HEK293T (cell line): ENCODE results near the gene ARMC12.
"Not testable (repeated sequence)": the region's sequence is repeated elsewhere in the genome, so short reads cannot be mapped to it uniquely, and the experiment has no call there.

Source experiments
- CTCF ChIA-PET: fragments of 350-600 bp; formaldehyde crosslinking; extraction: SDS; loops from one replicate; lab custom pipeline; 2021; ENCODE audit warnings: antibody characterized with exemption, inconsistent platforms; lab: Yijun Ruan, JAX
- POLR2A ChIA-PET: fragments of 350-600 bp; formaldehyde crosslinking; extraction: SDS; loops from one replicate; lab custom pipeline; 2020; ENCODE audit warnings: antibody characterized with exemption, inconsistent platforms; lab: Yijun Ruan, JAX
- DNase-seq: peaks from one replicate; pipeline ENCODE4 v3.0.0; 2012; ENCODE audit warnings: mixed read lengths; ENCODE audit errors: extremely low spot score
- ARNT ChIP-seq: fragments of 450-650 bp; IDR thresholded peaks from 2 replicates; pipeline ENCODE4 v1.6.1; 2017; ENCODE audit warnings: mild to moderate bottlenecking
- BHLHE40 ChIP-seq: fragments of 450-650 bp; IDR thresholded peaks from 2 replicates; pipeline ENCODE4 v1.6.1; 2016; ENCODE audit warnings: mild to moderate bottlenecking, moderate library complexity, borderline replicate concordance
- CTBP1 ChIP-seq: fragments of 450-650 bp; IDR thresholded peaks from 2 replicates; pipeline ENCODE4 v1.6.1; 2016; ENCODE audit warnings: borderline replicate concordance
- ELF4 ChIP-seq: fragments of 450-650 bp; IDR thresholded peaks from 2 replicates; pipeline ENCODE4 v1.6.1; 2017; ENCODE audit warnings: antibody characterized with exemption
- FOXA1 ChIP-seq: fragments of 450-650 bp; IDR thresholded peaks from 2 replicates; pipeline ENCODE4 v1.6.1; 2016; ENCODE audit warnings: mild to moderate bottlenecking
- FOXK2 ChIP-seq: fragments of 450-650 bp; IDR thresholded peaks from 2 replicates; pipeline ENCODE4 v1.6.1; 2016; ENCODE audit warnings: mild to moderate bottlenecking
- FOXM1 ChIP-seq: fragments of 450-650 bp; IDR thresholded peaks from 2 replicates; pipeline ENCODE4 v1.6.1; 2017; ENCODE audit warnings: mild to moderate bottlenecking, borderline replicate concordance
- HDGF ChIP-seq: fragments of 450-650 bp; IDR thresholded peaks from 2 replicates; pipeline ENCODE4 v1.6.1; 2017; ENCODE audit warnings: antibody characterized with exemption, borderline replicate concordance
- L3MBTL2 ChIP-seq: fragments of 450-650 bp; conservative IDR thresholded peaks from 2 replicates; pipeline ENCODE4 v1.6.1; 2016; ENCODE audit warnings: mild to moderate bottlenecking
- LEF1 ChIP-seq: fragments of 450-650 bp; IDR thresholded peaks from 2 replicates; pipeline ENCODE4 v1.6.1; 2017; ENCODE audit warnings: mild to moderate bottlenecking, borderline replicate concordance
- NFRKB ChIP-seq: fragments of 450-650 bp; IDR thresholded peaks from 2 replicates; pipeline ENCODE4 v1.6.1; 2016; ENCODE audit warnings: mild to moderate bottlenecking, moderate library complexity
- SP1 ChIP-seq: fragments of 450-650 bp; IDR thresholded peaks from 2 replicates; pipeline ENCODE4 v1.6.1; 2017
- SUZ12 ChIP-seq: fragments of 450-650 bp; IDR thresholded peaks from 2 replicates; pipeline ENCODE4 v1.6.1; 2016; ENCODE audit warnings: mild to moderate bottlenecking
- TARDBP ChIP-seq: fragments of 450-650 bp; IDR thresholded peaks from 2 replicates; pipeline ENCODE4 v1.6.1; 2016
- ZNF384 ChIP-seq: fragments of 450-650 bp; IDR thresholded peaks from 2 replicates; pipeline ENCODE4 v1.6.1; 2016
- TF ChIP-seq, protein P1 (sequence below): fragments of 450-650 bp; IDR thresholded peaks from 2 replicates; pipeline ENCODE4 v1.6.1; 2016

Gene ARMC12

DNA sequence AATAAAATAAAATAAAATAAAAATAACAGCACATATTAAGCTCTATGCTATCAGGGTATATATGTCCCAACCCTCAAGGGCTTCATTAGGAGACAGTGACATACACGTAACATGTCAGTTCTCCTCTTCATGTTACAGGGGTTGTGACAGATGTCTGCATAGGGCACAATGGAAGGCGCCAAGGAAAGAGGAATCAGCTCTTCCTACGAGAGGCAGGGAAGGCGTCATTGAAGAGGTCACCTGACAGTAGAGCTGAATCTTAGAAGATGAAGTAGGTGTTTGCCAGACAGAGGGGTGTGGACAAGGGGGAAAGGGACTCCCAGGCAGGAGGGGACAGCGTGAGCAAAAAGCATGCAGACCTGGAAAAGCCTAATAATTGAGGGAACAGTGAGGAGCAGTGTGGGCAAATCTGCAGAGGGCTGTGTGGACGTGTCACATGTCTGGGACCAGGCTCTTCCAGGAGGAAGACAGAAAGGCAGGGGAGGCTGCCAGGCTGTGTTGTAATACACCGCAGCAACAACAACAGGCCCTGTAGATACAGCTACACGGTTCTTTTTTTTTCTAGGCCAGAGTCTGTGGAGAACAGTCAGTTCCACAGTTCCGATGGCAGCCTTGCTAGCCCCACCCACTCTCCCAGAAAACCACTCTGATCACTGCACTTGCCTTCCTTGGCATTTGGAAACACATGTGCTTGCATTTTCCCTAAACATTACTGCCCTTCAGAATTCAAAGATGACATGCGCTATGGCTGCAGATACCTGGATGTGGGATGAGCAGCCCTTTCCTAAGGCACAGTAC is 45.6 kb upstream of the ARMC12 start:
- POLR2A ChIA-PET: interaction anchor here (1.5 kb wide), 1 partner anchor 22 kb away, joined by 3 read pairs; no protein-coding TSS in a partner anchor
- DNase-seq: no peak
- CTCF ChIA-PET: no interaction called here
- TF ChIP-seq, protein P1, sequence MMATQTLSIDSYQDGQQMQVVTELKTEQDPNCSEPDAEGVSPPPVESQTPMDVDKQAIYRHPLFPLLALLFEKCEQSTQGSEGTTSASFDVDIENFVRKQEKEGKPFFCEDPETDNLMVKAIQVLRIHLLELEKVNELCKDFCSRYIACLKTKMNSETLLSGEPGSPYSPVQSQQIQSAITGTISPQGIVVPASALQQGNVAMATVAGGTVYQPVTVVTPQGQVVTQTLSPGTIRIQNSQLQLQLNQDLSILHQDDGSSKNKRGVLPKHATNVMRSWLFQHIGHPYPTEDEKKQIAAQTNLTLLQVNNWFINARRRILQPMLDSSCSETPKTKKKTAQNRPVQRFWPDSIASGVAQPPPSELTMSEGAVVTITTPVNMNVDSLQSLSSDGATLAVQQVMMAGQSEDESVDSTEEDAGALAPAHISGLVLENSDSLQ: no peak
- no peak for TF ChIP-seq FOXA1
- no peak for TF ChIP-seq ZNF384
- TF ChIP-seq FOXM1: no peak
- TF ChIP-seq HDGF: no peak
- TF ChIP-seq ARNT: no peak
- no peak for TF ChIP-seq TARDBP
- TF ChIP-seq NFRKB: no peak
- no peak for TF ChIP-seq LEF1

DNA sequence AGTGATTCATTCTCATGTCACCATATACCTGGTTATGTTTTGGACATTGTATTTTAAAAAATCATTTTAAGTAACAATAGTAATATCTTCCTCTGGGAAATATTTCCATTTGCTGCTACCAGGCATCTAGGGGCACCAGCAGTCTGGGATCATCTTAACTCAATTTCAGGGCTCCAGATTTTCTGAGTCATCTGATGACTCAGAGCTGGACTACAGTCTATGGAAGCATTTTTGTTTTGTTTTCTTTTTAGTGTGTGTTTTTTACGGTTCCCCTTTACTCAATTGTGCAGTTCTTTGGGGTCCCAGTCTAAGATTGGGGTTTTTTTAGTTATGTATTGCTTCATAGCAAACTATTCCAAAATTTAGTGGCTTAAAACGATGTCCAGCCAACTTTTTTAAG is 42.4 kb upstream of the ARMC12 start:
- TF ChIP-seq FOXA1: no peak
- no peak for TF ChIP-seq ZNF384
- TF ChIP-seq HDGF: no peak
- no peak for TF ChIP-seq NFRKB
- no peak for TF ChIP-seq FOXK2
- TF ChIP-seq SP1: no peak
- TF ChIP-seq ARNT: no peak
- no peak for TF ChIP-seq SUZ12
- no peak for TF ChIP-seq CTBP1
- TF ChIP-seq, protein P1: no peak
- no peak for TF ChIP-seq LEF1
- no peak for TF ChIP-seq L3MBTL2
- no peak for TF ChIP-seq TARDBP
- no peak for TF ChIP-seq BHLHE40
- TF ChIP-seq ELF4: no peak
- no peak for TF ChIP-seq FOXM1
- no peak for DNase-seq
- CTCF ChIA-PET: no interaction called here
- POLR2A ChIA-PET: no interaction called here

DNA sequence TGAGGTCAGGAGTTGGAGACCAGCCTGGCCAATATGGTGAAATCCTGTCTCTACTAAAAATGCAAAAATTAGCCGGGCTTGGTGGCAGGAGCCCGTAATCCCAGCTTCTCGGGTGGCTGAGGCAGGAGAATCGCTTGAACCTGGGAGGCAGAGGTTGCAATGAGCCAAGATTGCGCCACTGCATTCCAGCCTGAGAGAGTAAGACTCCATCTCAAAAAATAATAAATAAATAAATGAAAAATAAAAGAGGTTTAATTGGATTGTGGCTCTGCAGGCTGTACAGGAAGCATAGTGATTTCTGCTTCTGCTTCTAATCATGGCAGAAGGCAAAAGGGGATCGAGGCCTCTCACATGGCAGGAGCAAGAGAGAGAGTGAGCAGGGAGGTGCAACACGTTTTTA is 38.4 kb upstream of the ARMC12 start:
- POLR2A ChIA-PET: not testable (repeated sequence)

DNA sequence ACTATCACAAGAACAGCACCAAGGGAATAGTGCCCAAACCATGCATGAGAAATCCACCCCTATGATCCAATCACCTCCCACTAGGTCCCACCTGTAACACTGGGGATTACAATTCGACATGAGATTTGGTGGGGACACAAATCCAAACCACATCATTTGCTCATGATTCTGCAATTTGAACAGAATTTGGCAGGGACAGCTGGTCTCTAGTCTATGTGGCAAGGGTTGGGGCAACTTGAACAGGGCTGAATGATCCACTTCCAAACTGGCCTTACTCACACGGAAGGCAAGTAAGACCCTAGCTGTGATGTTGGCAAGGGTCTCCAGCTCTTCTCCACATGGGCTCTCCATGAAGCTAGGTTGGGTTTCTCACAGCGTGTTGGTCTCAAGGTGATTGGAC is 38.0 kb upstream of the ARMC12 start:
- ChIA-PET CTCF (no interaction called here), POLR2A (no interaction called here)
- TF ChIP-seq FOXK2 (no peak), ELF4 (no peak), SUZ12 (no peak), L3MBTL2 (no peak), FOXA1 (no peak), SP1 (no peak), HDGF (no peak), BHLHE40 (no peak)
- DNase-seq: no peak

More for the DNA sequence above, 38.4 kb upstream of the ARMC12 start:
- DNase-seq, CTCF ChIA-PET: not testable (repeated sequence)

DNA sequence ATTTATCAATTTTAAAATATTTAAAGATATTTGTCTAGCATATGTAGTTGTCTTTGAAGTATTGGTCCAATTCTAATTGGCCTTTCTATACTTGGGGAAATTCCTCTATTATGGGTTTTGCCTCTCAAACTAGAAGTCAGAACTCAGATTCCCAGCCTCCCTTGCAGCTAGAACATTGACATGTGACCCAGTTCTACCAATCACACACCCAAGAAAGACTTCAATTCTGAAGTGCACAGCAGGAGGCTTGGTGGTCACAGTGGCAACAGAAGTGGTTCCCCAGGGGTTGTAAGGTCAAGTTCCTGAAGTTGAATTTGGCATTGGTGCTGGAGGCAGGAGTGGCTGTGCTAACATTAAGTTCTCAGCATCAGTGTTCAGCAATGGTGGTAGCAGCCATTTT is 33.3 kb upstream of the ARMC12 start:
- CTCF ChIA-PET: no interaction called here

DNA sequence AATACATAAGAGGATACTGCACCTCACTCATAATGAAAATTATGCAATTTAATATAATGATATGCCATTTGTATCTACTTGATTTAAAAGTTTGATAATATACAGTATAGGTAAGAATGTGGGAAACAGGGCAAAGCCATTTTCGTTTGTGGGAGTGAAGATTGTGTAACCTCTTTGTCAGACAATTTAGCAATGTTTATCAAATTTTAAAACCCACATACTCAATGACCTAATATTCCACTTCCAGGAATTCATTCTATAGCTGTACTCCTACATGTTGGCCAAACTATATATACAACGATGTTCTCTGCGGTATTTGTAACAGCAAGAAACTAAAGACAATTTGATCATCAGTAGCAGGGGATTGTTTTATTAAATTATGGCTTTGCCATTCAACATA is 30.4 kb upstream of the ARMC12 start:
- POLR2A ChIA-PET: no interaction called here
- DNase-seq: no peak
- TF ChIP-seq FOXA1 (no peak), FOXM1 (no peak), HDGF (no peak), ELF4 (no peak), ZNF384 (no peak), SUZ12 (no peak), FOXK2 (no peak), CTBP1 (no peak), SP1 (no peak), ARNT (no peak), LEF1 (no peak)
- TF ChIP-seq, protein P1: no peak
- CTCF ChIA-PET: no interaction called here

More for the DNA sequence above, 33.3 kb upstream of the ARMC12 start:
- no peak for DNase-seq
- TF ChIP-seq TARDBP (no peak), HDGF (no peak), ZNF384 (no peak), NFRKB (no peak), BHLHE40 (no peak), FOXM1 (no peak), CTBP1 (no peak), ELF4 (no peak), ARNT (no peak), FOXK2 (no peak), L3MBTL2 (no peak), SUZ12 (no peak)
- TF ChIP-seq, protein P1: no peak
- POLR2A ChIA-PET: interaction anchor here (1.1 kb wide), 1 partner anchor 9 kb away, joined by 3 read pairs; no protein-coding TSS in a partner anchor
